ENCODE results near the gene AADACL4. TPM values are rescaled to one million over a fixed set of nuclear protein-coding genes. Genes with fewer than 3 reads are reported as not detected.

Gene AADACL4
- total and polyA plus RNA-seq, 2 of the 8 experiments (the other 6 are each of a cell fraction or from before 2014, with no cell fraction given), result 0.08 TPM; not detected in 1

- no peak for TF ChIP-seq HDAC6 (IDR thresholded peaks at IDR 0.05; ENCODE audit: low read depth, low read length)
- no peak for TF ChIP-seq EP300 (IDR thresholded peaks at IDR 0.05; ENCODE audit: borderline replicate concordance in 1 of 2, low read depth in 2 of 2, low read length in 2 of 2)
- TF ChIP-seq SIN3A (conservative IDR thresholded peaks at IDR 0.05 in 1 of 2, IDR thresholded peaks at IDR 0.05 in 1 of 2; ENCODE audit: low read depth in 1 of 2, low read length in 2 of 2), result no peak
- no peak for TF ChIP-seq FOSL1 (IDR thresholded peaks at IDR 0.05; ENCODE audit: insufficient read depth, low read depth, low read length)
These were observed 9.1 kb upstream of the AADACL4 start (continued) for GRCh38 chr1:12634696-12635202.

Measured in H1 (cell line).